ENCODE measurements around the gene PHF12. TPM values are rescaled to one million over a fixed set of nuclear protein-coding genes. Genes with fewer than 3 reads are reported as not detected.

PHF12 gene
- total and polyA plus RNA-seq, 10 of the 15 experiments (the other 5 are each of a cell fraction or from before 2014, with no cell fraction given), result 1.3 to 43.9 (median 19.2) TPM

DNA sequence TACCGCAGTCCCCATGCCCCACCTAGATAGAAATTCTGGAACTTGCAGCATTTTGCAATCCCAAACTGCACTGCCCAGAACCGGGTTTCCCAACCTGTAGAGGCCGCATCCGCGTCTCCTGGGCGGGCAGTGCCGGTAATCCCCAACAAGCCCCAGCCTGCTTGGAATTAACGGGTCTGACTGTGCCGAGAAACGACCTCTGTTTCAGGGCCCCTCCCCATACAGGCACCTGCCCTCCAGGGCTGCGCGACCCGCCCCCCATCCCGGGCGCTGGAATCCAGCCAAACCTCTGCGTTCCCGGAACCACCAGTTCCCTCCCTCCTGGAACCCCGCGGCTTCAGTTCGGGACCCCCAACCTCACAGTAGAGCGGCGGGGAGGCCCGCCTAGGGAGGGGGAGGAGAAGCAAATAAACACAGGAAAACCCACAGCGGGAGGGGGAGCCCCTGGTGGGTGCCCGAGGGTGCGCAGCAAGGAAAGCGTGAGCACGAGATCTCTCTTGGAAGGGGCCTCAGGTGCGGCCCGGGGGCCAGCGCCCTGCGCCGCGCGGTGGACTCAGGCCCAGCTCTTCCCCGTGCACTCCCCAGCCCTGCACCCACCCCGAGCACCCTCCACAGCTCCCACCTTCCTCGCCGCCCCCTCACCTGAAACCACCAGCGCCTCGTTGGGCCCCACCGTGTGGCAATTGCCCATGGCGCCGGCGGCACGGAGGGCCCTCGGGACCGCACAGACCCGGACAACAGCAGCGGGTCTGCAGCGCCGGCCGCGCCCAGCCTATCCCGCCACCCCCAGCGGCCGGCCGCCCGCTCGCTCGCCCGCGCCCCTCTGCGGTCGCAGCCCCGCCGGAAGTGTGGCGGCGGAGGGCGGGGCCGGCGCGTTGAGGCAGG is 54.2 kb downstream of the PHF12 start, which contains the start of gene FLOT2 (continued):
- TF ChIP-seq RCOR1 (conservative IDR thresholded peaks at IDR 0.05; ENCODE audit: low read depth, low read length) (no peak), POLR2AphosphoS2 (IDR thresholded peaks at IDR 0.05; ENCODE audit: low read depth, low read length) (peak; percentile 95), RAD21 (IDR thresholded peaks at IDR 0.05; ENCODE audit: insufficient read depth, low read depth, low read length) (no peak), ZNF592 (IDR thresholded peaks at IDR 0.05) (peak; percentile 33; the same call in 1 of the 2 replicates), MTA2 (IDR thresholded peaks at IDR 0.05; ENCODE audit: low read depth) (peak; percentile 53), HDAC6 (IDR thresholded peaks at IDR 0.05; ENCODE audit: unreplicated experiment) (no peak), POU2F2 (IDR thresholded peaks at IDR 0.05; ENCODE audit: borderline replicate concordance, low read depth, low read length) (peak; percentile 27; the same call in 1 of the 3 replicates), CEBPB (IDR thresholded peaks at IDR 0.05; ENCODE audit: borderline replicate concordance in 1 of 2, low read depth in 2 of 2, low read length in 2 of 2) (no peak), EED (IDR thresholded peaks at IDR 0.05; ENCODE audit: low read depth) (peak; percentile 58), NR2C1 (IDR thresholded peaks at IDR 0.05) (peak; percentile 27; the same call in 1 of the 2 replicates)
- TF ChIP-seq, protein P1, sequence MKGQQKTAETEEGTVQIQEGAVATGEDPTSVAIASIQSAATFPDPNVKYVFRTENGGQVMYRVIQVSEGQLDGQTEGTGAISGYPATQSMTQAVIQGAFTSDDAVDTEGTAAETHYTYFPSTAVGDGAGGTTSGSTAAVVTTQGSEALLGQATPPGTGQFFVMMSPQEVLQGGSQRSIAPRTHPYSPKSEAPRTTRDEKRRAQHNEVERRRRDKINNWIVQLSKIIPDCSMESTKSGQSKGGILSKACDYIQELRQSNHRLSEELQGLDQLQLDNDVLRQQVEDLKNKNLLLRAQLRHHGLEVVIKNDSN (IDR thresholded peaks at IDR 0.05; ENCODE audit: borderline replicate concordance, extremely low read length, insufficient read depth, low read depth, low read length), result no peak
- TF ChIP-seq, protein P2, sequence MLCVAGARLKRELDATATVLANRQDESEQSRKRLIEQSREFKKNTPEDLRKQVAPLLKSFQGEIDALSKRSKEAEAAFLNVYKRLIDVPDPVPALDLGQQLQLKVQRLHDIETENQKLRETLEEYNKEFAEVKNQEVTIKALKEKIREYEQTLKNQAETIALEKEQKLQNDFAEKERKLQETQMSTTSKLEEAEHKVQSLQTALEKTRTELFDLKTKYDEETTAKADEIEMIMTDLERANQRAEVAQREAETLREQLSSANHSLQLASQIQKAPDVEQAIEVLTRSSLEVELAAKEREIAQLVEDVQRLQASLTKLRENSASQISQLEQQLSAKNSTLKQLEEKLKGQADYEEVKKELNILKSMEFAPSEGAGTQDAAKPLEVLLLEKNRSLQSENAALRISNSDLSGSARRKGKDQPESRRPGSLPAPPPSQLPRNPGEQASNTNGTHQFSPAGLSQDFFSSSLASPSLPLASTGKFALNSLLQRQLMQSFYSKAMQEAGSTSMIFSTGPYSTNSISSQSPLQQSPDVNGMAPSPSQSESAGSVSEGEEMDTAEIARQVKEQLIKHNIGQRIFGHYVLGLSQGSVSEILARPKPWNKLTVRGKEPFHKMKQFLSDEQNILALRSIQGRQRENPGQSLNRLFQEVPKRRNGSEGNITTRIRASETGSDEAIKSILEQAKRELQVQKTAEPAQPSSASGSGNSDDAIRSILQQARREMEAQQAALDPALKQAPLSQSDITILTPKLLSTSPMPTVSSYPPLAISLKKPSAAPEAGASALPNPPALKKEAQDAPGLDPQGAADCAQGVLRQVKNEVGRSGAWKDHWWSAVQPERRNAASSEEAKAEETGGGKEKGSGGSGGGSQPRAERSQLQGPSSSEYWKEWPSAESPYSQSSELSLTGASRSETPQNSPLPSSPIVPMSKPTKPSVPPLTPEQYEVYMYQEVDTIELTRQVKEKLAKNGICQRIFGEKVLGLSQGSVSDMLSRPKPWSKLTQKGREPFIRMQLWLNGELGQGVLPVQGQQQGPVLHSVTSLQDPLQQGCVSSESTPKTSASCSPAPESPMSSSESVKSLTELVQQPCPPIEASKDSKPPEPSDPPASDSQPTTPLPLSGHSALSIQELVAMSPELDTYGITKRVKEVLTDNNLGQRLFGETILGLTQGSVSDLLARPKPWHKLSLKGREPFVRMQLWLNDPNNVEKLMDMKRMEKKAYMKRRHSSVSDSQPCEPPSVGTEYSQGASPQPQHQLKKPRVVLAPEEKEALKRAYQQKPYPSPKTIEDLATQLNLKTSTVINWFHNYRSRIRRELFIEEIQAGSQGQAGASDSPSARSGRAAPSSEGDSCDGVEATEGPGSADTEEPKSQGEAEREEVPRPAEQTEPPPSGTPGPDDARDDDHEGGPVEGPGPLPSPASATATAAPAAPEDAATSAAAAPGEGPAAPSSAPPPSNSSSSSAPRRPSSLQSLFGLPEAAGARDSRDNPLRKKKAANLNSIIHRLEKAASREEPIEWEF (IDR thresholded peaks at IDR 0.05; ENCODE audit: insufficient replicate concordance, low read depth, low read length), result no peak

All from GM12878 (cell line).